Peyer's patch (tissue), 4 donors: Measurements from ENCODE around the gene ASB13. TPM values are rescaled to one million over a fixed set of nuclear protein-coding genes. Genes with fewer than 3 reads are reported as not detected.

Experiments
- DNase-seq, 3 donors: peaks; one replicate each; pipeline ENCODE4 v3.0.0-alpha.2; 2017 to 2019
- H3K27ac ChIP-seq, 4 donors: fragments of 200-600 bp; sonication (generic); one replicate each; pipeline ENCODE4 v1.5.1; 2016 to 2019
- H3K27me3 ChIP-seq, 2 donors: fragments of 200-600 bp; sonication (generic); one replicate each; pipeline ENCODE4 v1.5.1; 2019
- H3K36me3 ChIP-seq, 3 donors: fragments of 200-600 bp; sonication (generic); one replicate each; pipeline ENCODE4 v1.5.1; 2016 to 2019
- H3K4me1 ChIP-seq, 4 donors: fragments of 200-600 bp; sonication (generic); one replicate each; pipeline ENCODE4 v1.5.1; 2016 to 2019
- H3K4me3 ChIP-seq, 4 donors: fragments of 200-600 bp; sonication (generic); 1 replicate in 3 of 4; 2 replicates in 1 of 4; pipeline ENCODE4 v1.5.1; 2016 to 2019; ENCODE audit warnings: mild to moderate bottlenecking in 1 of 4
- H3K9me3 ChIP-seq, 4 donors: fragments of 200-600 bp; sonication (generic); one replicate each; pipeline ENCODE4 v1.5.1; 2016 to 2019; ENCODE audit warnings: mild to moderate bottlenecking in 1 of 4
- CTCF ChIP-seq, 6 experiments: fragments of 450-650 bp in 4 of 6; fragments of 200-600 bp in 2 of 6; sonication (generic) in 1 of 6; IDR thresholded peaks; one replicate each; pipeline ENCODE4 v1.5.1; 2017 to 2019; ENCODE audit warnings: antibody characterized with exemption in 6 of 6, mild to moderate bottlenecking in 3 of 6, moderate library complexity in 1 of 6
- POLR2A ChIP-seq, 2 donors: fragments of 450-650 bp; IDR thresholded peaks; one replicate each; pipeline ENCODE4 v1.5.1; 2017; ENCODE audit warnings: antibody characterized with exemption in 2 of 2, mild to moderate bottlenecking in 2 of 2, moderate library complexity in 2 of 2
- total RNA-seq, 4 donors: library from RNA; depleted of rRNA; stranded (reverse); fragments of >200 nt; gene quantifications; one replicate each; pipeline ENCODE4 v1.1.0, GENCODE V29; 2016

ASB13 gene
- 10 to 100 TPM; 28.1 to 80.9 (median 61.2) TPM for total RNA-seq

- TF ChIP-seq CTCF (IDR thresholded peaks at IDR 0.05): peak in 2 of 6 experiments; percentile 6 to 31
- TF ChIP-seq POLR2A (IDR thresholded peaks at IDR 0.05): peak in 1 of 2 donors; percentile 82
- H3K36me3 ChIP-seq: no peaks in the 10 kb centered on the region
- peak; percentile 46 to 87 (median 83) for DNase-seq
- no peaks in the 10 kb centered on the region for H3K9me3 ChIP-seq
- peaks cover 0 to 22% (median 4%) of the 10 kb centered on the region in 4 donors for H3K4me1 ChIP-seq
- peak within 1 kb of the TSS; percentile 72 to 95 (median 88) for H3K27ac ChIP-seq
- no peaks in the 10 kb centered on the region for H3K27me3 ChIP-seq
- peak within 1 kb of the TSS; percentile 81 to 97 (median 90) for H3K4me3 ChIP-seq
Observed at GRCh38 chr10:5666008-5666840, at the start of gene ASB13. ASB13 (minus strand) TSS chr10:5666595; CDS start chr10:5666551, 44 bp downstream.

GRCh38 chr10:5711642-5712041 lies 45.2 kb upstream of the ASB13 start:
- H3K27ac ChIP-seq: no peak overlapping the region
- no peak for DNase-seq
- no peaks in the 10 kb centered on the region for H3K9me3 ChIP-seq
- TF ChIP-seq POLR2A (IDR thresholded peaks at IDR 0.05) (no peak), CTCF (IDR thresholded peaks at IDR 0.05) (no peak)
- H3K4me1 ChIP-seq: no peaks in the 10 kb centered on the region
- H3K4me3 ChIP-seq: peak overlapping the region in 2 of 4 donors; percentile 23 to 24
- H3K27me3 ChIP-seq: no peaks in the 10 kb centered on the region
- no peaks in the 10 kb centered on the region for H3K36me3 ChIP-seq

- Histone ChIP-seq H3K4me1 (no peaks in the 10 kb centered on the region), H3K9me3 (no peaks in the 10 kb centered on the region), H3K36me3 (no peaks in the 10 kb centered on the region), H3K4me3 (peak overlapping the region in 2 of 4 donors; percentile 23 to 24), H3K27ac (no peak overlapping the region), H3K27me3 (no peaks in the 10 kb centered on the region)
- TF ChIP-seq CTCF (IDR thresholded peaks at IDR 0.05) (no peak), POLR2A (IDR thresholded peaks at IDR 0.05) (no peak)
- no peak for DNase-seq
Observed at GRCh38 chr10:5710859-5711258, 44.5 kb upstream of the ASB13 start.

- TF ChIP-seq CTCF (IDR thresholded peaks at IDR 0.05) (no peak), POLR2A (IDR thresholded peaks at IDR 0.05) (no peak)
- Histone ChIP-seq H3K27me3 (no peaks in the 10 kb centered on the region), H3K36me3 (no peaks in the 10 kb centered on the region), H3K4me3 (no peak overlapping the region), H3K27ac (no peak overlapping the region), H3K9me3 (no peaks in the 10 kb centered on the region), H3K4me1 (no peaks in the 10 kb centered on the region)
- no peak for DNase-seq
Observed at GRCh38 chr10:5709865-5710264, 43.5 kb upstream of the ASB13 start.

- H3K4me3 ChIP-seq: no peak overlapping the region
- DNase-seq: no peak
- no peaks in the 10 kb centered on the region for H3K9me3 ChIP-seq
- no peaks in the 10 kb centered on the region for H3K36me3 ChIP-seq
- TF ChIP-seq CTCF (IDR thresholded peaks at IDR 0.05): no peak
- no peak for TF ChIP-seq POLR2A (IDR thresholded peaks at IDR 0.05)
- H3K4me1 ChIP-seq: no peaks in the 10 kb centered on the region
- no peaks in the 10 kb centered on the region for H3K27me3 ChIP-seq
- no peak overlapping the region for H3K27ac ChIP-seq
Observed at GRCh38 chr10:5708356-5708755, 42.0 kb upstream of the ASB13 start.
